T-helper 1 cell (primary cell): Measurements from ENCODE around the gene TSPAN9.

ENCODE experiments used
- DNase-seq, 5 donors: peaks; one replicate each; pipeline ENCODE4 v3.0.0-alpha.2; 2012 to 2020

Gene TSPAN9

GRCh38 chr12:3323002-3323685 lies 246.0 kb downstream of the TSPAN9 start:
- DNase-seq = no peak

- no peak for DNase-seq
Observed at GRCh38 chr12:3325736-3326135, 248.6 kb downstream of the TSPAN9 start.

DNA sequence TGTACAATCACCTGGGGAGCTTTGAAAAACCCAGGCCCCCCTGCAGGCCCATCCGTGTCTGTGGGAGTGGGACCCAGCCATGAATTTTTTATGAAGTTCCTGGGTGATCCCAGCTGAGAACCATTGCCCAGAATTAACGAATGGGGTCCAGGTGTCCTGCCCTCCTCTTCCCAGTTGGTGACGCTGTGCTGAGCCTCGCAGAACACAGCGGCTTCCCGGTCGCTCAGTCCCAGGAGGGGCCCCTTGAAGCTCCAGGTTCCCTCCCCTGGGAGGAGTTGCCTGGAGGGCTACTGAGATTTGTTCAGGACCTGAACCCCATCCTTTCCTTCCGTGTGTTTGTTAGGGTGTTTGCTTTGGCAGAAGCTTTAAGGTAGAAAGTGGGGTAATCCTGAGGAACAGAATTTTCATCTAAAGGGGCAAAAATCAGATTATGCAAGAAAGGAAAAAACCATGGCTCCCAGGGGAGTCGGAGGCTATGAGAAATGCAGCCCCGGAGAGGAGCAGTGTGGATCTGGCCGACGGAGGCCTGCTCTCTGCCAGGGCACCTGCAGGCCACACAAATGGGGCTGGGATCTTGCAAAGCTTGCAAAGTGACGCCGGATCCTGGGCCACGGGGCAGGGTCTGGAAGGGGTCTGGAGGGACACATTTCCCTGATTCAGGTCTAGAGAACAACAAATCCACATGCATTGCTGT lies 249.1 kb downstream of the TSPAN9 start:
- DNase-seq = no peak

DNA sequence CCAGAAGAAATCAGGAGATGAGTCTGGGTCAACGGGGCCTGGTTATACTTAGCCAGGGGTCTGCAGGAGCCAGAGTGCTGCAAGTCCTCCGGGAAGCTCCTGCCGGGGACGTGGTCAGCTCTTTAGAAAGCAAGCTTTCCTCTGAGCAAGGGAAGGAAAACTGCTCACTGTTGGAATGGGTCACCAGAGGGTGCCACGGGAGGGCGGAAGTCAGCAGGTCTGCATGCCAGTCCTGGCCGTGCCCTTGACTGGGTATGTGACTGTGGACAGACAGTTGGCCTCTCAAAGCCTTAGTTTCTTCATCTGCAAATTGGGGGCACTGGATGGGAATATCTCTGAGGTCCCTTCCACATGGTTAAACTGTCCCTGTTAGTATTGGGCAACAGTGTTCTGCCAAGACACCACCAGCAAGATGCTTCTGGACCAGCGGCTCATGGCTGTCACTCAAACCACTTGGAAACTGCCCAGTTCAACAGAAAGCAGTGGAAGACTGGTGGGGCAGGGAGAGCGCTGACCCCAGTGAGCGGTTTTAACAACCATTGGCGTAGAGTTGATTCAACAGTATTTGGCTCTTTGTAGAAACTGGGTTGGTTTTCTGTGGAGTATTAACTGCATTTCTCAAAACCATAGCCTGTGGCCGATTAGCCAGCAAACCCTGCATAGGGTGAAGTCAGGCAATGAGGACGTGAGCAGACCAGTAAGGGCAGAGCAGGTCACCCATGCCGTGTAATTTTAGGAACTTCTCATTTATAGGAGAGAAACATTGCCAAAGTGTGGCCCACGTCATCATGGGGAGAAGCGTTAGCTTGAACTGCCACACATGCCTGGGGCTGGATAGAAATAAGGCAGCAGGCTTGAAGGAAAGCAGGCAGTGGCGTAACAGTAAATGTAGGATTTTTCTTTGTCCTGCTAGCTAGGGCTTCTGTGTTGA lies 249.9 kb downstream of the TSPAN9 start:
- no peak for DNase-seq

DNA sequence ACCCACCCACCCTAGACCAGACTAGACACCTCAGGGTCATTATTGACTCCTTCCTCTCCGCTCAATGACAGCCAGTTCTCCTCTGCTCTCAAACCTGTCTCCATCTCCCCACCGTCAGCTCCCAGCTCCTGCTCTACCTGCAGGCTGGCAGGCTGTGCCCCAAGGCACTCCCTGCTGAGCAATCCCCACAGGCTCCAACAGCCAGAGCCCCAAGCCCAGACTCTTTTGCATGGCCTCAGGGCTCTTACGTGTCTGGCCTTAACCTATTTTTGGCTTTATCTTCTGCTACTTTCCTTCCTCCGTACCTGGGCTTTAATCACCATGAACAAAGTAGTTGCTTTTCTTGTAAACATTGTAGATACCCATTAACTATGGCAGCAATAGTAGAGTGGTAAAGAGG lies 250.9 kb downstream of the TSPAN9 start:
- DNase-seq = no peak

- DNase-seq = no peak
Observed at GRCh38 chr12:3328571-3328970, 251.4 kb downstream of the TSPAN9 start.

DNA sequence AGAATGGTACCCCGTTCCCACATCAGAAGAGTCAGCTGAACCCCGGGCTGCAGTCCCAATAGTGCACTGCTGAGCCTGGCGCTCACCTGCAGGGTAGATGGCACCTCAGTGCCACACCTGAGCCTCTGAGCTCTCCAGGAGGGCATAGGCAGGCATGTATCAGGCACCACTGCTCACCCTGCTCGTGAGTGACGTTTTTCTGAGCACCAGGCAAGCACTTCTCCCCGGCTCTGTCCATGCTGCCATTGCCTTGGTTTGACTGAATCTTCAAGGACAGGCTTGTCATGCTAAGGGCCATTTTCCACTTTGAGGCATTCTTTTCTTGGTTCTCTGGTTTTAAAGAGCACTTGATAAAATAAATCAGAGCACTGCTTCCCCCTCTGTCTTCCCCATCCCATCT lies 252.2 kb downstream of the TSPAN9 start:
- no peak for DNase-seq

- no peak for DNase-seq
Observed at GRCh38 chr12:3330976-3331510, 253.9 kb downstream of the TSPAN9 start.

DNA sequence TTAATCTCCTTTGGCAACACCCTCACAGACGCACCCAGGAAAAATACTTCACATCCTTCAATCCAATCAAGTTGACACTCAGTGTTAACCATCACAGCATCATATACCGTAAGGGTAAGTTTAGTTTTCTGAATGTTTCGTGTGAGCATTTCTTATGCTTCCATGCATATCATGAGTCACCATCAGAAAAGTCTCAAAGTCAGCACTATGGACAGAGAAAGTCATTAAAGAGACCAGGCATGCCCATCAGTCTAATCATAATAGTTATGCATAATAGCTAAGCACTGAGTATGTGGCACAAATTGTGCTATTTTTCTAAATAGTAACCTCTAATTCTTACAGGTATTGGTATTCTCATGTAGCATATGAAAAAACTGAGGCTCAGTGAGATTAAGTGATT lies 255.0 kb downstream of the TSPAN9 start:
- DNase-seq = no peak

DNA sequence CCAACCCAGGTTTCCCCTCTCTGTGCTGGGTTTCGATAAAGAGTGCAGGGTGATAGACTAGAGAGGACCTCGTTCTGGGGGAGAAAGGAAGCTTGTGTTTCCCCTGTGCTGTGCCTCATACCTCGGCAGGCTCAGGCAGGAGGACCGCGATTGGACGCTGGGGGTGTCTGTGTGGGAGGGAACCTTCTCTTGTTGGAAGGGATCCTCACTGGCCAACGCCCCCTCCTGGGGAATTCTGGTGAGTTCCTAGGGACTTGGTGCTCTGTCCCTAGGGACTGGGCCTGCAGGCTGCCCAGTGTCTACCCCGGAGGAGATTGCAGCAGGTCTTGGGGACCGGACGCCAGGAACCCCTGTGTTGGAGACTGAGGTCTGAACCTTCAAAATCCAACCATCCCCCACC lies 256.4 kb downstream of the TSPAN9 start:
- no peak for DNase-seq

DNA sequence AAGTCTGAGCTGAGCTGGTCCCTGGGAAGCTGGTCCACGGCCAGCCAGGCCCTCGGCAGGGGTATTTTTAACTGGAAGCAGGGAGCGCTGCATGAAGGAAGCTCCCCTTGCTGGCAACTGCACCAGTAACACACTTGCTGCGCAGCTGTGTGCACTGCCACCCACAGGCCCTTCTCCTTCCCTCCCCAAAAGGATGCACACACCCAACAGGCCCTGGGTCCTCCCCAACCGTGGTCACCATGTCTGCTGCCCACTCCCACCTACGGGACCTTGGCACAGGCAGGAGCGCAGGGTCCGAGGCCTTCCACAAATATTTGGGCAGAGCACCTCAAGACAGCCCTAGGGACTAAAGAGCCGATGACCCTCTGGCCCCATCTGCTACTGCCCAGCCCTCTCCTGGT lies 256.8 kb downstream of the TSPAN9 start:
- DNase-seq = no peak

GRCh38 chr12:3335078-3335487 lies 257.9 kb downstream of the TSPAN9 start:
- no peak for DNase-seq
